ES-I3 (cell line): ENCODE results near the gene CST6.
"Not testable (repeated sequence)": the region's sequence is repeated elsewhere in the genome, so short reads cannot be mapped to it uniquely, and the experiment has no call there.

Experiments used
- H3K36me3 ChIP-seq: 2 replicates; pipeline ENCODE4 v1.6.1; 2013; ENCODE audit warnings: mild to moderate bottlenecking, low read length, control low read depth, moderate library complexity; ENCODE audit not compliant: insufficient read depth
- H3K4me1 ChIP-seq: 2 replicates; pipeline ENCODE4 v1.6.1; 2013; ENCODE audit warnings: mild to moderate bottlenecking, control low read depth, low read length; ENCODE audit not compliant: insufficient read depth
- H3K9ac ChIP-seq: 2 replicates; pipeline ENCODE4 v1.6.1; 2013; ENCODE audit warnings: low read depth, mild to moderate bottlenecking, low read length, moderate library complexity
- H3K9me3 ChIP-seq: 2 replicates; pipeline ENCODE4 v1.6.1; 2013; ENCODE audit warnings: mild to moderate bottlenecking, low read length, moderate library complexity; ENCODE audit not compliant: control insufficient read depth, insufficient read depth

The CST6 gene

GRCh38 chr11:66003291-66003690 is 8.5 kb upstream of the CST6 start:
- peak overlapping the region; percentile 83; the same call in 1 of the 2 replicates for H3K9ac ChIP-seq
- H3K9me3 ChIP-seq = no peaks in the 10 kb centered on the region
- peaks cover 19% of the 10 kb centered on the region for H3K36me3 ChIP-seq
- H3K4me1 ChIP-seq = peaks cover 12% of the 10 kb centered on the region; the same call in 1 of the 2 replicates

- peaks cover 10% of the 10 kb centered on the region for H3K36me3 ChIP-seq
- no peak overlapping the region for H3K9ac ChIP-seq
- no peaks in the 10 kb centered on the region for H3K9me3 ChIP-seq
- H3K4me1 ChIP-seq = peaks cover 14% of the 10 kb centered on the region
These were observed 7.6 kb upstream of the CST6 start for GRCh38 chr11:66004186-66004585.

- no peaks in the 10 kb centered on the region for H3K9me3 ChIP-seq
- peaks cover 14% of the 10 kb centered on the region for H3K4me1 ChIP-seq
- H3K9ac ChIP-seq = no peak overlapping the region
- H3K36me3 ChIP-seq = no peaks in the 10 kb centered on the region
These were observed 5.5 kb upstream of the CST6 start for GRCh38 chr11:66006134-66006890.

- Histone ChIP-seq H3K9me3 (no peaks in the 10 kb centered on the region), H3K36me3 (no peaks in the 10 kb centered on the region), H3K9ac (no peak overlapping the region), H3K4me1 (peaks cover 14% of the 10 kb centered on the region)
These were observed 5.0 kb upstream of the CST6 start for GRCh38 chr11:66006891-66007176.

GRCh38 chr11:66007201-66007634 is 4.6 kb upstream of the CST6 start:
- no peak overlapping the region for H3K9ac ChIP-seq

GRCh38 chr11:66008095-66008467 is 3.7 kb upstream of the CST6 start:
- Histone ChIP-seq H3K4me1 (peaks cover 19% of the 10 kb centered on the region), H3K9ac (no peak overlapping the region), H3K9me3 (no peaks in the 10 kb centered on the region), H3K36me3 (no peaks in the 10 kb centered on the region)

More at GRCh38 chr11:66007201-66007634, 4.6 kb upstream of the CST6 start:
- Histone ChIP-seq H3K9me3 (no peaks in the 10 kb centered on the region), H3K36me3 (no peaks in the 10 kb centered on the region), H3K4me1 (peaks cover 14% of the 10 kb centered on the region)

- Histone ChIP-seq H3K9me3 (no peaks in the 10 kb centered on the region), H3K4me1 (peaks cover 23% of the 10 kb centered on the region), H3K9ac (no peak overlapping the region), H3K36me3 (no peaks in the 10 kb centered on the region)
These were observed 3.2 kb upstream of the CST6 start for GRCh38 chr11:66008468-66009101.

GRCh38 chr11:66010036-66010435 is 1.8 kb upstream of the CST6 start:
- not testable (repeated sequence) for H3K9ac ChIP-seq, H3K36me3 ChIP-seq, H3K9me3 ChIP-seq
- H3K4me1 ChIP-seq = peaks cover 23% of the 10 kb centered on the region

GRCh38 chr11:66011239-66011784 is 496 bp upstream of the CST6 start:
- Histone ChIP-seq H3K9me3 (no peaks in the 10 kb centered on the region), H3K4me1 (peaks cover 23% of the 10 kb centered on the region), H3K9ac (no peak overlapping the region; the same call in 1 of the 2 replicates), H3K36me3 (no peaks in the 10 kb centered on the region)

GRCh38 chr11:66012371-66012945 is 650 bp downstream of the CST6 start:
- H3K36me3 ChIP-seq = no peaks in the 10 kb centered on the region
- no peak overlapping the region for H3K9ac ChIP-seq
- H3K4me1 ChIP-seq = peaks cover 14% of the 10 kb centered on the region

GRCh38 chr11:66012946-66013761 is 1.3 kb downstream of the CST6 start:
- Histone ChIP-seq H3K36me3 (no peaks in the 10 kb centered on the region), H3K9ac (no peak overlapping the region), H3K9me3 (no peaks in the 10 kb centered on the region), H3K4me1 (peaks cover 12% of the 10 kb centered on the region)

More at GRCh38 chr11:66012371-66012945, 650 bp downstream of the CST6 start:
- no peaks in the 10 kb centered on the region for H3K9me3 ChIP-seq

- Histone ChIP-seq H3K4me1 (peaks cover 10% of the 10 kb centered on the region), H3K36me3 (no peaks in the 10 kb centered on the region), H3K9ac (no peak overlapping the region), H3K9me3 (no peaks in the 10 kb centered on the region)
These were observed 1.9 kb downstream of the CST6 start for GRCh38 chr11:66013762-66014100.

GRCh38 chr11:66014804-66015453 is 3.1 kb downstream of the CST6 start:
- H3K9ac ChIP-seq = no peak overlapping the region

GRCh38 chr11:66015454-66015881 is 3.7 kb downstream of the CST6 start:
- Histone ChIP-seq H3K36me3 (no peaks in the 10 kb centered on the region), H3K9ac (no peak overlapping the region), H3K9me3 (no peaks in the 10 kb centered on the region), H3K4me1 (peaks cover 9% of the 10 kb centered on the region; the same call in 1 of the 2 replicates)

More at GRCh38 chr11:66014804-66015453, 3.1 kb downstream of the CST6 start:
- Histone ChIP-seq H3K4me1 (peaks cover 9% of the 10 kb centered on the region; the same call in 1 of the 2 replicates), H3K36me3 (no peaks in the 10 kb centered on the region), H3K9me3 (no peaks in the 10 kb centered on the region)
